Measurements from ENCODE around the gene ARHGEF2. TPM values are rescaled to one million over a fixed set of nuclear protein-coding genes. Genes with fewer than 3 reads are reported as not detected.
A peak's percentile ranks its signal among the peaks of the same experiment; 100 is the strongest.

The ARHGEF2 gene
- total and polyA plus RNA-seq, 10 of the 15 experiments (the other 5 are each of a cell fraction or from before 2014, with no cell fraction given), result 8.1 to 113 (median 69.9) TPM

DNA sequence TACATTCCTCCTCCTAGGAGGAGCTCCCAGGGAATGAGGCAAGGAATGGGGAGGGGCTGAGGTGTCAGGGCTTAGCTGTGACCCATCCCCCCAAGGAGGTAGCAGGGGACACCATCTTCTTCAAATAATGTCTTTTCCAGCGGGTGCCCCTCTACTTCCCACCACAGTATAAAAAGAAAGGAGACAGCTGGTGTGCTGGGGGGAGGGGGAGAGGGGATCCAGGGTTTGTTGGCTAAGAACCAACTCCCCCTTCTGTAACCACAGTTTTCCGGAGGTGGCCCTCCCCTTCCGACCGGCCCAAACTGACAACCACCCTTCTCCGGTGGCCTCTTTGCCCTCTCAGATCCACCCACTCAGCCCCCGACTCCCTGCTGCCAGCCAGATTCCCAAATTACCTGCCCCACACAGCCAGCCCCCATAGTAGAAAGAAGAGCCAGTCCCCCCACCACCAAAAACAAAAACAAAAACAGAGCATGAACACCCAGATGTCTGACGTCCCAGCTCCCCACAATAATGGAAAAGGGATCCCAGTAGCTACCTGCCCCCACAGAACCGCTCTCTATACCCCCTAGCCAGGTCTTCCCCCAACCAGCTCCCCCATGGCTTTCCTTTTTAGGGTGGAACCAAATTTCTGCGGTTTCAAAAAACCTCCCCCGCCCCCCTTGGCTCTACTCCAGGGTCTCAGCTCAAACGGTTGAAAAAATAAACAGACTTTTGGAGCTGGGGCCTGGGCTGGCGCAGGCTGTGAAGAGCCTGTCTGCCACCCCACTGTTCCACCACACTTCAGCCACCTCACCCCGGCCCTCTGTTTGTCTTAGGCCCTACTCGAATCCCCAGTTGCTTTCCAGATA, 2.1 kb downstream of the ARHGEF2 start:
- H2AFZ ChIP-seq (ENCODE audit: control insufficient read depth, low read depth, low read length), result no peak overlapping the region
- CTCF ChIA-PET, result interaction anchor here (0.8 to 14.7 kb wide), 16 partner anchors 9 to 120 kb away, joined by 3 to 227 read pairs (median 5); partner anchors contain the start of gene RXFP4
- WGBS (ENCODE audit: insufficient coverage, insufficient replicate concordance, low lambda C conversion rate, missing lambda C conversion rate), result 1% methylated on average over 14 of the region's 14 CpGs
- H3K79me2 ChIP-seq (ENCODE audit: control insufficient read depth, insufficient read depth, low read length), result peaks cover 98% of the 10 kb centered on the region
- H3K36me3 ChIP-seq (ENCODE audit: control insufficient read depth in 2 of 2, insufficient read depth in 2 of 2, low read length in 1 of 2), result peaks cover 0 to 2% of the 10 kb centered on the region in 2 experiments; a peak in 1 of 4 replicates
- peak overlapping the region; percentile 100 for H3K4me3 ChIP-seq
- intact Hi-C loops (cut with micrococcal nuclease; ENCODE audit: unreplicated experiment), result loop anchor here (2.0 to 5.0 kb wide), 3 partner anchors 17 to 76 kb away; partner anchors contain the start of genes LAMTOR2 and UBQLN4
- DNase-seq (ENCODE audit: low read depth, low spot score) (no peak), ATAC-seq (no peak), FAIRE-seq (no peak)
- H3K4me2 ChIP-seq (ENCODE audit: control insufficient read depth, insufficient read depth), result peak overlapping the region; percentile 86
- in situ Hi-C loops (cut with MboI), result no loop called here
- peaks cover 23% of the 10 kb centered on the region for H3K4me1 ChIP-seq (ENCODE audit: control insufficient read depth, insufficient read depth, low read length)
- no peaks in the 10 kb centered on the region for H3K27me3 ChIP-seq (replicated peaks in 1 of 2; ENCODE audit: control insufficient read depth in 2 of 2, insufficient read depth in 2 of 2, low read length in 1 of 2)
- H3K27ac ChIP-seq (ENCODE audit: control insufficient read depth, insufficient read depth), result peak overlapping the region; percentile 97
- POLR2A ChIA-PET, result interaction anchor here (0.5 to 14.9 kb wide), 15 partner anchors 9 to 525 kb away, joined by 3 to 273 read pairs (median 5); partner anchors contain the start of genes KHDC4 and RXFP4
- no TSS peak for BruUV-seq (replicated peaks)
- peaks cover 4% of the 10 kb centered on the region; the same call in 1 of the 2 replicates for H4K20me1 ChIP-seq (ENCODE audit: control insufficient read depth, insufficient read depth)
- RAD21 ChIA-PET (ENCODE audit: unreplicated experiment), result interaction anchor here (0.8 to 14.4 kb wide), 10 partner anchors 10 to 116 kb away, joined by 3 to 214 read pairs (median 44); partner anchors contain the start of genes KHDC4, RXFP4 and SYT11
- SMC1A ChIA-PET (ENCODE audit: uncharacterized antibody, unreplicated experiment), result interaction anchor here (0.6 to 16.7 kb wide), 15 partner anchors 8 to 446 kb away, joined by 3 to 229 read pairs (median 6); partner anchors contain the start of genes KHDC4 and RXFP4
- H3K9me3 ChIP-seq (replicated peaks; ENCODE audit: control insufficient read depth, insufficient read depth, low read length), result no peaks in the 10 kb centered on the region
- H3K9ac ChIP-seq (ENCODE audit: control insufficient read depth, insufficient read depth, low read length), result peak overlapping the region; percentile 95
- TF ChIP-seq, protein P1, sequence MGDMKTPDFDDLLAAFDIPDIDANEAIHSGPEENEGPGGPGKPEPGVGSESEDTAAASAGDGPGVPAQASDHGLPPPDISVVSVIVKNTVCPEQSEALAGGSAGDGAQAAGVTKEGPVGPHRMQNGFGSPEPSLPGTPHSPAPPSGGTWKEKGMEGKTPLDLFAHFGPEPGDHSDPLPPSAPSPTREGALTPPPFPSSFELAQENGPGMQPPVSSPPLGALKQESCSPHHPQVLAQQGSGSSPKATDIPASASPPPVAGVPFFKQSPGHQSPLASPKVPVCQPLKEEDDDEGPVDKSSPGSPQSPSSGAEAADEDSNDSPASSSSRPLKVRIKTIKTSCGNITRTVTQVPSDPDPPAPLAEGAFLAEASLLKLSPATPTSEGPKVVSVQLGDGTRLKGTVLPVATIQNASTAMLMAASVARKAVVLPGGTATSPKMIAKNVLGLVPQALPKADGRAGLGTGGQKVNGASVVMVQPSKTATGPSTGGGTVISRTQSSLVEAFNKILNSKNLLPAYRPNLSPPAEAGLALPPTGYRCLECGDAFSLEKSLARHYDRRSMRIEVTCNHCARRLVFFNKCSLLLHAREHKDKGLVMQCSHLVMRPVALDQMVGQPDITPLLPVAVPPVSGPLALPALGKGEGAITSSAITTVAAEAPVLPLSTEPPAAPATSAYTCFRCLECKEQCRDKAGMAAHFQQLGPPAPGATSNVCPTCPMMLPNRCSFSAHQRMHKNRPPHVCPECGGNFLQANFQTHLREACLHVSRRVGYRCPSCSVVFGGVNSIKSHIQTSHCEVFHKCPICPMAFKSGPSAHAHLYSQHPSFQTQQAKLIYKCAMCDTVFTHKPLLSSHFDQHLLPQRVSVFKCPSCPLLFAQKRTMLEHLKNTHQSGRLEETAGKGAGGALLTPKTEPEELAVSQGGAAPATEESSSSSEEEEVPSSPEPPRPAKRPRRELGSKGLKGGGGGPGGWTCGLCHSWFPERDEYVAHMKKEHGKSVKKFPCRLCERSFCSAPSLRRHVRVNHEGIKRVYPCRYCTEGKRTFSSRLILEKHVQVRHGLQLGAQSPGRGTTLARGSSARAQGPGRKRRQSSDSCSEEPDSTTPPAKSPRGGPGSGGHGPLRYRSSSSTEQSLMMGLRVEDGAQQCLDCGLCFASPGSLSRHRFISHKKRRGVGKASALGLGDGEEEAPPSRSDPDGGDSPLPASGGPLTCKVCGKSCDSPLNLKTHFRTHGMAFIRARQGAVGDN (IDR thresholded peaks at IDR 0.05), result no peak
- TF ChIP-seq LARP7 (IDR thresholded peaks at IDR 0.05) (no peak), RAD51 (IDR thresholded peaks at IDR 0.05) (no peak), BRCA1 (IDR thresholded peaks at IDR 0.05; ENCODE audit: low read depth, low read length) (no peak), TBL1XR1 (IDR thresholded peaks at IDR 0.05; ENCODE audit: low read depth, low read length) (peak; percentile 77), TCF3 (IDR thresholded peaks at IDR 0.05; ENCODE audit: borderline replicate concordance, insufficient read depth, low read depth, low read length) (0 out of 2 replicates have a peak, but pooled peaks have one; percentile 17), STAT1 (conservative IDR thresholded peaks at IDR 0.05) (no peak), ZZZ3 (IDR thresholded peaks at IDR 0.05; ENCODE audit: control insufficient read depth, insufficient read length, low read depth) (no peak), ZNF207 (IDR thresholded peaks at IDR 0.05; ENCODE audit: borderline replicate concordance) (no peak), CHD1 (IDR thresholded peaks at IDR 0.05; ENCODE audit: low read depth, low read length) (no peak), MTA3 (IDR thresholded peaks at IDR 0.05; ENCODE audit: borderline replicate concordance, low read length) (no peak), ATF7 (IDR thresholded peaks at IDR 0.05; ENCODE audit: low read depth) (0 out of 2 replicates have a peak, but pooled peaks have one; percentile 19), YY1 (IDR thresholded peaks at IDR 0.05; ENCODE audit: low read depth, low read length) (0 out of 2 replicates have a peak, but pooled peaks have one; percentile 10), POLR2AphosphoS5 (IDR thresholded peaks at IDR 0.05; ENCODE audit: low read length) (peak; percentile 23; the same call in 1 of the 2 replicates), CHD2 (IDR thresholded peaks at IDR 0.05; ENCODE audit: borderline replicate concordance, low read depth, low read length) (peak; percentile 43; the same call in 1 of the 2 replicates), IRF4 (IDR thresholded peaks at IDR 0.05; ENCODE audit: low read depth, low read length) (0 out of 2 replicates have a peak, but pooled peaks have one; percentile 31)
- TF ChIP-seq, protein P2, sequence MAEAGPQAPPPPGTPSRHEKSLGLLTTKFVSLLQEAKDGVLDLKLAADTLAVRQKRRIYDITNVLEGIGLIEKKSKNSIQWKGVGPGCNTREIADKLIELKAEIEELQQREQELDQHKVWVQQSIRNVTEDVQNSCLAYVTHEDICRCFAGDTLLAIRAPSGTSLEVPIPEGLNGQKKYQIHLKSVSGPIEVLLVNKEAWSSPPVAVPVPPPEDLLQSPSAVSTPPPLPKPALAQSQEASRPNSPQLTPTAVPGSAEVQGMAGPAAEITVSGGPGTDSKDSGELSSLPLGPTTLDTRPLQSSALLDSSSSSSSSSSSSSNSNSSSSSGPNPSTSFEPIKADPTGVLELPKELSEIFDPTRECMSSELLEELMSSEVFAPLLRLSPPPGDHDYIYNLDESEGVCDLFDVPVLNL (IDR thresholded peaks at IDR 0.05; ENCODE audit: low read depth, low read length), result no peak
- TF ChIP-seq, protein P3, sequence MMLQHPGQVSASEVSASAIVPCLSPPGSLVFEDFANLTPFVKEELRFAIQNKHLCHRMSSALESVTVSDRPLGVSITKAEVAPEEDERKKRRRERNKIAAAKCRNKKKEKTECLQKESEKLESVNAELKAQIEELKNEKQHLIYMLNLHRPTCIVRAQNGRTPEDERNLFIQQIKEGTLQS (IDR thresholded peaks at IDR 0.05; ENCODE audit: borderline replicate concordance, extremely low read depth, low read depth, low read length), result no peak

Measured in GM12878 (cell line).